IMR-90 (cell line): ENCODE results near the gene PLD5. TPM values are rescaled to one million over a fixed set of nuclear protein-coding genes. Genes with fewer than 3 reads are reported as not detected.
A peak's percentile ranks its signal among the peaks of the same experiment; 100 is the strongest.

Experiments used
- ATAC-seq: fragments of 200-7000 bp; cut with Tn5 transposase; 2 replicates; pipeline ENCODE4 v1.9.1; 2020; ENCODE audit warnings: low read depth, mild to moderate bottlenecking, moderate library complexity
- BruUV-seq: library from RNA; stranded (reverse); fragments of 400-500 nt; replicated peaks from 2 replicates; lab custom pipeline; 2021; lab: Mats Ljungman, UMichigan
- CTCF ChIA-PET: fragments of 300-600 bp; formaldehyde crosslinking; extraction: SDS; loops from one replicate; lab custom pipeline; 2021; ENCODE audit warnings: antibody characterized with exemption; lab: Yijun Ruan, JAX
- POLR2A ChIA-PET: fragments of 300-600 bp; sonication (Branson Sonifier 250); formaldehyde crosslinking; loops from one replicate; lab custom pipeline; 2022; ENCODE audit warnings: antibody characterized with exemption; ENCODE audit not compliant: unreplicated experiment; lab: Charles Lee
- DNase-seq: peaks from one replicate; pipeline ENCODE4 v3.0.0; 2013
- H2AFZ ChIP-seq: replicated peaks from 2 replicates; pipeline ENCODE3; 2013; ENCODE audit warnings: low read length, mild to moderate bottlenecking; ENCODE audit not compliant: poor library complexity
- H2AK5ac ChIP-seq: 2 replicates; pipeline ENCODE4 v1.6.1; 2013; ENCODE audit warnings: low read depth, low read length, inconsistent platforms
- H2AK9ac ChIP-seq: replicated peaks from 2 replicates; pipeline ENCODE3; 2013; ENCODE audit warnings: mild to moderate bottlenecking, low read depth, low read length, moderate library complexity; ENCODE audit not compliant: poor library complexity
- H2BK120ac ChIP-seq: 2 replicates; pipeline ENCODE4 v1.6.1; 2013; ENCODE audit warnings: low read depth, low read length, inconsistent platforms
- H2BK15ac ChIP-seq: 3 replicates; pipeline ENCODE4 v1.6.1; 2013; ENCODE audit warnings: low read depth, low read length, inconsistent platforms
- H2BK20ac ChIP-seq: 2 replicates; pipeline ENCODE4 v1.6.1; 2013; ENCODE audit warnings: low read depth, mild to moderate bottlenecking, inconsistent platforms, low read length, moderate library complexity
- H2BK5ac ChIP-seq: 2 replicates; pipeline ENCODE4 v1.6.1; 2013; ENCODE audit warnings: mild to moderate bottlenecking, low read depth, low read length, inconsistent platforms; ENCODE audit not compliant: poor library complexity, severe bottlenecking
- H3K14ac ChIP-seq: replicated peaks from 2 replicates; pipeline ENCODE4 v1.6.1; 2013; ENCODE audit warnings: low read depth, low read length, inconsistent platforms
- H3K18ac ChIP-seq: 2 replicates; pipeline ENCODE4 v1.6.1; 2013; ENCODE audit warnings: low read depth, low read length, control low read depth
- H3K23ac ChIP-seq: 2 replicates; pipeline ENCODE4 v1.6.1; 2013; ENCODE audit warnings: low read depth, low read length, inconsistent platforms
- H3K27ac ChIP-seq: 2 replicates; pipeline ENCODE4 v1.5.1; 2013; ENCODE audit warnings: mild to moderate bottlenecking, control low read depth, low read length; ENCODE audit not compliant: insufficient read depth
- H3K27me3 ChIP-seq: 2 replicates; pipeline ENCODE4 v1.6.1; 2013; ENCODE audit warnings: low read length; ENCODE audit not compliant: control insufficient read depth, insufficient read depth
- H3K36me3 ChIP-seq: 2 replicates; pipeline ENCODE4 v1.6.1; 2013; ENCODE audit warnings: low read length, mixed read lengths; ENCODE audit not compliant: control insufficient read depth, insufficient read depth
- H3K4ac ChIP-seq: 2 replicates; pipeline ENCODE4 v1.6.1; 2013; ENCODE audit warnings: low read depth, low read length, inconsistent platforms
- H3K4me1 ChIP-seq: 2 replicates; pipeline ENCODE4 v1.6.1; 2013; ENCODE audit warnings: low read length, mixed read lengths; ENCODE audit not compliant: control insufficient read depth, insufficient read depth
- H3K4me2 ChIP-seq: 2 replicates; pipeline ENCODE4 v1.6.1; 2013; ENCODE audit warnings: low read depth, mild to moderate bottlenecking, control low read depth, low read length, moderate library complexity
- H3K4me3 ChIP-seq: 2 replicates; pipeline ENCODE4 v1.5.1; 2013; ENCODE audit warnings: low read depth, mild to moderate bottlenecking, control low read depth, low read length, moderate library complexity; ENCODE audit not compliant: insufficient read depth
- H3K56ac ChIP-seq: 2 replicates; pipeline ENCODE4 v1.6.1; 2013; ENCODE audit warnings: low read length, inconsistent platforms; ENCODE audit not compliant: insufficient read depth; ENCODE audit errors: extremely low read depth
- H3K79me1 ChIP-seq, 2 experiments: 2 replicates each; pipeline ENCODE4 v1.6.1; 2013; ENCODE audit warnings: low read length in 2 of 2, inconsistent platforms in 1 of 2, low read depth in 1 of 2
- H3K9ac ChIP-seq: 2 replicates; pipeline ENCODE4 v1.6.1; 2013; ENCODE audit warnings: low read depth, low read length, control low read depth
- H3K9me1 ChIP-seq: 2 replicates; pipeline ENCODE4 v1.6.1; 2013; ENCODE audit warnings: low read length, inconsistent platforms; ENCODE audit not compliant: insufficient read depth
- H3K9me3 ChIP-seq: 2 replicates; pipeline ENCODE4 v1.6.1; 2013; ENCODE audit warnings: low read length; ENCODE audit not compliant: control insufficient read depth, insufficient read depth
- H4K20me1 ChIP-seq: 2 replicates; pipeline ENCODE4 v1.6.1; 2013; ENCODE audit warnings: low read length, inconsistent platforms; ENCODE audit not compliant: insufficient read depth
- H4K5ac ChIP-seq: 2 replicates; pipeline ENCODE4 v1.6.1; 2013; ENCODE audit warnings: mild to moderate bottlenecking, low read depth, low read length, control low read depth
- H4K8ac ChIP-seq, 2 experiments: 2 replicates each; pipeline ENCODE4 v1.6.1; 2013; ENCODE audit warnings: low read depth in 2 of 2, low read length in 2 of 2, control low read depth in 1 of 2, inconsistent platforms in 1 of 2
- H4K91ac ChIP-seq: 2 replicates; pipeline ENCODE4 v1.6.1; 2013; ENCODE audit warnings: low read depth, low read length, inconsistent platforms; ENCODE audit not compliant: insufficient read depth
- MAFK ChIP-seq: IDR thresholded peaks from 2 replicates; pipeline ENCODE4 v1.6.1; 2012; ENCODE audit warnings: low read depth, low read length, improper control_type of control experiment
- MXI1 ChIP-seq: IDR thresholded peaks from 2 replicates; pipeline ENCODE4 v1.6.1; 2012; ENCODE audit warnings: low read depth, mild to moderate bottlenecking, low read length, moderate library complexity, borderline replicate concordance
- WGBS, 2 experiments: methylation state at CpG; one replicate each; pipeline versions ENCODE4 v1.1.5 to v1.1.7; 2013; ENCODE audit warnings: missing lambda C conversion rate in 2 of 2; ENCODE audit not compliant: insufficient read length in 1 of 2; ENCODE audit errors: extremely low coverage in 2 of 2; 5-methylcytosine and 5-hydroxymethylcytosine counted together
- dilution Hi-C: fragments of 300-500 bp; cut with HindIII; formaldehyde crosslinking; loops from one replicate; pipeline ENCODE4 v1.14.3; 2018; ENCODE audit warnings: low sequenced_read_pairs; ENCODE audit not compliant: unreplicated experiment
- in situ Hi-C: fragments of 300-500 bp; cut with MboI; formaldehyde crosslinking; loops from 3 replicates; pipeline ENCODE4 v1.14.3; 2019; ENCODE audit warnings: low sequenced_read_pairs, inconsistent platforms, mixed read lengths
- intact Hi-C: fragments of 100-400 bp; cut with micrococcal nuclease; formaldehyde crosslinking; loops from 2 replicates; pipeline ENCODE4 v1.10.0; 2022
- polyA plus RNA-seq, 3 experiments: library from polyadenylated mRNA; depleted of rRNA; stranded (reverse); fragments of >200 nt; gene quantifications; 2 replicates each; pipeline ENCODE4 v1.2.3, GENCODE V29; 2012; ENCODE audit warnings: low replicate concordance in 1 of 3
- total RNA-seq: library from RNA; depleted of rRNA; stranded (reverse); fragments of >200 nt; gene quantifications from 2 replicates; pipeline ENCODE4 v1.2.3, GENCODE V29; 2012

PLD5 gene
- total and polyA plus RNA-seq, 2 of the 4 experiments (the other 2 are of a cell fraction), result not detected

- dilution Hi-C loops, result no loop called here
- H4K5ac ChIP-seq, result no peak overlapping the region
Observed at GRCh38 chr1:242034392-242034791, 490.1 kb downstream of the PLD5 start.

More at GRCh38 chr1:242034392-242034791, 490.1 kb downstream of the PLD5 start:
- CTCF ChIA-PET, result interaction anchor here (0.6 kb wide), 1 partner anchor 22 kb away, joined by 3 read pairs; no protein-coding TSS in a partner anchor
- H3K36me3 ChIP-seq, result no peaks in the 10 kb centered on the region
- ATAC-seq (no peak), DNase-seq (no peak)
- intact Hi-C loops (no loop called here), in situ Hi-C loops (no loop called here)
- H2AK9ac ChIP-seq, result no peak overlapping the region
- no peak overlapping the region for H2AK5ac ChIP-seq
- H3K27ac ChIP-seq, result no peak overlapping the region
- H2AFZ ChIP-seq, result no peak overlapping the region
- no peak overlapping the region for H3K4me3 ChIP-seq
- H3K79me1 ChIP-seq, result no peaks in the 10 kb centered on the region
- TF ChIP-seq MAFK (peak; percentile 70), MXI1 (no peak)
- H4K8ac ChIP-seq, result no peak overlapping the region
- no peak overlapping the region for H3K9ac ChIP-seq
- no peak overlapping the region for H3K23ac ChIP-seq
- no peak overlapping the region for H2BK5ac ChIP-seq
- no CpG with 5 or more reads among the region's 5 CpGs for WGBS, 2 experiments
- H3K14ac ChIP-seq, result no peak overlapping the region
- H3K56ac ChIP-seq, result no peak overlapping the region
- H4K91ac ChIP-seq, result no peak overlapping the region
- H2BK20ac ChIP-seq, result no peak overlapping the region
- H3K9me1 ChIP-seq, result no peaks in the 10 kb centered on the region
- no peaks in the 10 kb centered on the region for H3K27me3 ChIP-seq
- no peaks in the 10 kb centered on the region; the same call in 1 of the 2 replicates for H3K9me3 ChIP-seq
- no peak overlapping the region for H2BK120ac ChIP-seq
- H3K18ac ChIP-seq, result no peak overlapping the region
- BruUV-seq, result no TSS peak
- no peak overlapping the region for H2BK15ac ChIP-seq
- no peaks in the 10 kb centered on the region for H3K4me1 ChIP-seq
- POLR2A ChIA-PET, result no interaction called here
- H3K4ac ChIP-seq, result no peak overlapping the region
- no peak overlapping the region for H3K4me2 ChIP-seq
- no peaks in the 10 kb centered on the region for H4K20me1 ChIP-seq
